ENCODE results near the gene CTNNA2.

DNA sequence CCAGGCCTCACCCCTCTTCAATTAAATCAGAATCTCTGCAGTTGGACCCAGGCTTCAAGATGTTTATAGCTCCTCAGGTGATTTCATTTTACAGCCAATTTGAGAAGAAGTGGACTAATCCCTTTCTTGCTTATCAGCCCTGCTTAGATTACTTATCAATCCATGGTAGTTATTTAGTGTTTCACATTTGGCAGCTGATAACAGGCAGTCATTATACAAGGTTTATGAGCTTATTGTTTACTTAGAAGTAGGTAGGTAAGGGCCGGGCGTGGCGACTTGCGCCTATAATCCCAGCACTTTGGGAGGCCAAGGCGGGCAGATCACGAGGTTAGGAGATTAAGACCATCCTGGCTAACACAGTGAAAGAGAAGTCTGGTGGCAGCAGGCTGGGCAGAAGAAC is 237.5 kb downstream of the CTNNA2 start:
- TF ChIP-seq, protein P1, sequence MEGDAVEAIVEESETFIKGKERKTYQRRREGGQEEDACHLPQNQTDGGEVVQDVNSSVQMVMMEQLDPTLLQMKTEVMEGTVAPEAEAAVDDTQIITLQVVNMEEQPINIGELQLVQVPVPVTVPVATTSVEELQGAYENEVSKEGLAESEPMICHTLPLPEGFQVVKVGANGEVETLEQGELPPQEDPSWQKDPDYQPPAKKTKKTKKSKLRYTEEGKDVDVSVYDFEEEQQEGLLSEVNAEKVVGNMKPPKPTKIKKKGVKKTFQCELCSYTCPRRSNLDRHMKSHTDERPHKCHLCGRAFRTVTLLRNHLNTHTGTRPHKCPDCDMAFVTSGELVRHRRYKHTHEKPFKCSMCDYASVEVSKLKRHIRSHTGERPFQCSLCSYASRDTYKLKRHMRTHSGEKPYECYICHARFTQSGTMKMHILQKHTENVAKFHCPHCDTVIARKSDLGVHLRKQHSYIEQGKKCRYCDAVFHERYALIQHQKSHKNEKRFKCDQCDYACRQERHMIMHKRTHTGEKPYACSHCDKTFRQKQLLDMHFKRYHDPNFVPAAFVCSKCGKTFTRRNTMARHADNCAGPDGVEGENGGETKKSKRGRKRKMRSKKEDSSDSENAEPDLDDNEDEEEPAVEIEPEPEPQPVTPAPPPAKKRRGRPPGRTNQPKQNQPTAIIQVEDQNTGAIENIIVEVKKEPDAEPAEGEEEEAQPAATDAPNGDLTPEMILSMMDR (IDR thresholded peaks at IDR 0.05): no peak
- TF ChIP-seq POLR2AphosphoS5 (IDR thresholded peaks at IDR 0.05; ENCODE audit: insufficient read depth in 1 of 2, low read depth in 1 of 2) (no peak), POLR2A (IDR thresholded peaks at IDR 0.05) (no peak)

Data from vagina (tissue), 2 donors.